Karpas-422 (cell line): Measurements from ENCODE around the gene SMYD4. TPM values are rescaled to one million over a fixed set of nuclear protein-coding genes. Genes with fewer than 3 reads are reported as not detected.

Experiments
- DNase-seq: peaks from one replicate; pipeline ENCODE4 v3.0.0-alpha.2; 2015
- H2AFZ ChIP-seq: fragments of 200-600 bp; sonication (generic); 2 replicates; pipeline ENCODE4 v1.6.1; 2014; ENCODE audit warnings: antibody characterized with exemption, low read length, mixed read lengths
- H3K27ac ChIP-seq: fragments of 200-600 bp; sonication (generic); 2 replicates; pipeline ENCODE4 v1.5.1; 2014; ENCODE audit warnings: mild to moderate bottlenecking, low read length, moderate library complexity
- H3K27me3 ChIP-seq: fragments of 200-600 bp; sonication (generic); 2 replicates; pipeline ENCODE4 v1.6.1; 2014; ENCODE audit warnings: low read length, mixed read lengths
- H3K36me3 ChIP-seq: fragments of 200-600 bp; sonication (generic); 2 replicates; pipeline ENCODE4 v1.6.1; 2014; ENCODE audit warnings: low read length, mixed read lengths; ENCODE audit not compliant: insufficient read depth
- H3K4me1 ChIP-seq: fragments of 200-600 bp; sonication (generic); 2 replicates; pipeline ENCODE4 v1.6.1; 2014; ENCODE audit warnings: mild to moderate bottlenecking, low read length, mixed read lengths
- H3K4me2 ChIP-seq: fragments of 200-600 bp; sonication (generic); 2 replicates; pipeline ENCODE4 v1.6.1; 2014; ENCODE audit warnings: low read length, low read depth, mild to moderate bottlenecking; ENCODE audit not compliant: poor library complexity, severe bottlenecking
- H3K4me3 ChIP-seq: fragments of 200-600 bp; sonication (generic); 2 replicates; pipeline ENCODE4 v1.5.1; 2014; ENCODE audit warnings: mild to moderate bottlenecking, antibody characterized with exemption, low read length, mixed read lengths
- H3K79me2 ChIP-seq: fragments of 200-600 bp; sonication (generic); 2 replicates; pipeline ENCODE4 v1.6.1; 2014; ENCODE audit warnings: mild to moderate bottlenecking, low read length, mixed read lengths
- H3K9ac ChIP-seq: fragments of 200-600 bp; sonication (generic); 2 replicates; pipeline ENCODE4 v1.6.0; 2014; ENCODE audit warnings: low read length
- H3K9me2 ChIP-seq: fragments of 200-600 bp; sonication (generic), shearing (Covaris generic); replicated peaks from 2 replicates; pipeline ENCODE4 v1.6.0; 2014; ENCODE audit warnings: mild to moderate bottlenecking, low read length, moderate library complexity; ENCODE audit not compliant: insufficient read depth
- H3K9me3 ChIP-seq: fragments of 300-700, 200-600 bp; sonication (generic); 2 replicates; pipeline ENCODE4 v1.6.1; 2014; ENCODE audit warnings: low read length, mixed read lengths
- H4K20me1 ChIP-seq: fragments of 200-600 bp; sonication (generic); 2 replicates; pipeline ENCODE4 v1.6.1; 2014; ENCODE audit warnings: mild to moderate bottlenecking, antibody characterized with exemption, low read length, low read depth; ENCODE audit not compliant: insufficient read depth
- total RNA-seq: library from RNA; depleted of rRNA; stranded (reverse); fragments of >200 nt; shearing (Covaris generic); gene quantifications from 2 replicates; pipeline ENCODE4 v1.2.3, GENCODE V29; 2014; ENCODE audit warnings: low replicate concordance

SMYD4 gene
- total RNA-seq, 1 experiment from 2014 or later: 13.9 TPM

DNA sequence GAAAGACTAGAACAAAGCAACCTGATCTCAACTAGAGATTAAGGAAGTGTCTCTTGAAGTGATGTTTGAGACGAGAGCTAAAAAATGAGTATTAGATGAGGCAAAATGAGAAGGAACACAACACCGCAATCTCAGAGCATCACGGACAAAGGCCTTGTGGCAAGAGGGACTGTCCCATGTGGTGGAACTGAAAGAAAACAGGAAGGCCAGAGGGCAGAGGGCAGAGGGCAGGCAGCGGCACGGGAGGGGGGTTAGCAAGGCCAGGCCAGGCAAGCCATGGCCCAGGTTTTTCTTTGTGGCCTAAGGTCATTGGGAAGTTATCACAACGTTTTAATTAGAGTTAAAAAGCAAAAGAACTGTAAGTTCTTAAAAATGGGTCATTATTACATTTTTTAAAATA lies 22.6 kb upstream of the SMYD4 start:
- H3K4me3 ChIP-seq: no peak overlapping the region
- H3K9me2 ChIP-seq: no peaks in the 10 kb centered on the region
- H3K79me2 ChIP-seq: peaks cover 11% of the 10 kb centered on the region
- H3K4me2 ChIP-seq: no peak overlapping the region
- H2AFZ ChIP-seq: no peak overlapping the region
- H3K27ac ChIP-seq: no peak overlapping the region
- H3K4me1 ChIP-seq: no peaks in the 10 kb centered on the region
- peaks cover 31% of the 10 kb centered on the region for H3K36me3 ChIP-seq
- 0 out of 2 replicates have a peak, but pooled peaks cover 3% of the 10 kb centered on the region for H4K20me1 ChIP-seq
- H3K27me3 ChIP-seq: no peaks in the 10 kb centered on the region
- no peak overlapping the region for H3K9ac ChIP-seq
- no peaks in the 10 kb centered on the region for H3K9me3 ChIP-seq
- no peak for DNase-seq

GRCh38 chr17:1847191-1847590 lies 17.5 kb upstream of the SMYD4 start:
- H3K4me1 ChIP-seq: no peaks in the 10 kb centered on the region
- no peak overlapping the region for H3K9ac ChIP-seq
- peaks cover 40% of the 10 kb centered on the region for H3K79me2 ChIP-seq
- DNase-seq: no peak
- 0 out of 2 replicates have a peak, but pooled peaks cover 3% of the 10 kb centered on the region for H4K20me1 ChIP-seq
- no peaks in the 10 kb centered on the region for H3K27me3 ChIP-seq
- H3K36me3 ChIP-seq: peaks cover 26% of the 10 kb centered on the region
- H3K4me3 ChIP-seq: no peak overlapping the region
- no peaks in the 10 kb centered on the region for H3K9me2 ChIP-seq
- no peaks in the 10 kb centered on the region for H3K9me3 ChIP-seq
- no peak overlapping the region for H2AFZ ChIP-seq
- H3K27ac ChIP-seq: no peak overlapping the region
- no peak overlapping the region for H3K4me2 ChIP-seq

DNA sequence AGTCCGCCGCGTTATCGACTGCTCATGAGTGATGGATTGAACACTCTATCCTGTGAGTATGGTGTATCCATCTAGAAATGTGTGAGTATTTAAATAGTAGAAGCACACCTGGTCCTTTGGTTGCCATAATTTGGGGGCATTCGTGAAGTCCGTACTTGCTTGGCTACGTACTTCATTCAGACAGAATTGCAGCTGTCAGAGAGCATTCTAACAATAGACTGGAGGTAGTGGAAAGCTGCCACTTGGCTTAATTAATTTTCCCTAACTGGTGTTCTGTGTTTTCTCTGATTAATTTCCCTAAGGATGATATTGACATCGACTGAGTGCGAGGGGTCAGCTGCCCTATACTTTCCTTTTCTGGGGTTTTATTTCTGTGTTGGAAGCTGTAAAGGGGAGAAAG lies 14.2 kb upstream of the SMYD4 start:
- no peak overlapping the region for H3K4me3 ChIP-seq
- H3K9me2 ChIP-seq: no peaks in the 10 kb centered on the region
- H3K27me3 ChIP-seq: no peaks in the 10 kb centered on the region
- H3K79me2 ChIP-seq: peaks cover 66% of the 10 kb centered on the region
- peaks cover 25% of the 10 kb centered on the region for H3K36me3 ChIP-seq
- no peaks in the 10 kb centered on the region for H3K9me3 ChIP-seq
- DNase-seq: no peak
- peaks cover 2% of the 10 kb centered on the region; the same call in 1 of the 2 replicates for H4K20me1 ChIP-seq
- no peak overlapping the region for H2AFZ ChIP-seq
- H3K4me1 ChIP-seq: no peaks in the 10 kb centered on the region
- no peak overlapping the region for H3K9ac ChIP-seq
- no peak overlapping the region for H3K27ac ChIP-seq
- H3K4me2 ChIP-seq: no peak overlapping the region

- peaks cover 3% of the 10 kb centered on the region; the same call in 1 of the 2 replicates for H4K20me1 ChIP-seq
- peaks cover 21% of the 10 kb centered on the region for H3K36me3 ChIP-seq
- no peak for DNase-seq
- no peaks in the 10 kb centered on the region for H3K9me2 ChIP-seq
- H3K4me1 ChIP-seq: peaks cover 2% of the 10 kb centered on the region
- no peaks in the 10 kb centered on the region for H3K27me3 ChIP-seq
- peaks cover 88% of the 10 kb centered on the region for H3K79me2 ChIP-seq
- H2AFZ ChIP-seq: no peak overlapping the region
- no peak overlapping the region for H3K4me3 ChIP-seq
- no peak overlapping the region for H3K4me2 ChIP-seq
- H3K9ac ChIP-seq: no peak overlapping the region
- H3K27ac ChIP-seq: no peak overlapping the region
- no peaks in the 10 kb centered on the region for H3K9me3 ChIP-seq
Observed at GRCh38 chr17:1839516-1839915, 9.8 kb upstream of the SMYD4 start.

GRCh38 chr17:1834380-1835149 lies 4.9 kb upstream of the SMYD4 start:
- H4K20me1 ChIP-seq: peaks cover 3% of the 10 kb centered on the region; the same call in 1 of the 2 replicates
- peak; percentile 46 for DNase-seq
- H3K27me3 ChIP-seq: no peaks in the 10 kb centered on the region
- peaks cover 90% of the 10 kb centered on the region for H3K79me2 ChIP-seq
- H3K4me3 ChIP-seq: no peak overlapping the region
- H3K4me1 ChIP-seq: peaks cover 34% of the 10 kb centered on the region
- peaks cover 19% of the 10 kb centered on the region; the same call in 1 of the 2 replicates for H3K36me3 ChIP-seq
- H3K9ac ChIP-seq: no peak overlapping the region
- H3K9me2 ChIP-seq: no peaks in the 10 kb centered on the region
- no peaks in the 10 kb centered on the region for H3K9me3 ChIP-seq
- no peak overlapping the region for H2AFZ ChIP-seq
- no peak overlapping the region for H3K4me2 ChIP-seq
- H3K27ac ChIP-seq: peak overlapping the region; percentile 60

GRCh38 chr17:1830288-1830687 lies 586 bp upstream of the SMYD4 start:
- Histone ChIP-seq H3K4me1 (peaks cover 44% of the 10 kb centered on the region), H2AFZ (peak overlapping the region; percentile 64; the same call in 1 of the 2 replicates), H3K9me3 (no peaks in the 10 kb centered on the region), H3K27ac (peak overlapping the region; percentile 51), H3K4me2 (peak overlapping the region; percentile 99), H3K27me3 (no peaks in the 10 kb centered on the region), H3K79me2 (peaks cover 78% of the 10 kb centered on the region), H4K20me1 (no peaks in the 10 kb centered on the region), H3K4me3 (peak overlapping the region; percentile 88), H3K36me3 (peaks cover 12% of the 10 kb centered on the region; the same call in 1 of the 2 replicates), H3K9ac (peak overlapping the region; percentile 94), H3K9me2 (no peaks in the 10 kb centered on the region)
- DNase-seq: peak; percentile 58

DNA sequence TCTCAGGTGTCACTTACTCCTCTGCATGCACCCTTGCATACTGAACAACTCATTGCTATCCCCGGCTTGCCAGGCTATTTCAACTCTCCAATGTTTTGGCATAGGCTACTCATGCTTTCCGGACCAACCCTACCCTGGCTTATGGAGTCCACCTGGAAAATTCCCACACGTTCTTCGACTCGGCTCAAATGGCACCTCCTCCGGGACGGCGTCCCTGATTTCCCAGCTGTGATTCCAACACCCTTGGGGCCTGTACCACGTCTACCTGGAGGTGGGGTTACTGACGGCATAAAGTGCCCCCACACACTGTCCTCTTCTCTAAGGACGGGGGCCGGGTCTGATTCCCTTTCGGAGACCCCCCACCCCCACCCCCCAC lies 498 bp downstream of the SMYD4 start:
- Histone ChIP-seq H3K4me2 (peak overlapping the region; percentile 99), H3K4me3 (peak overlapping the region; percentile 88), H3K36me3 (peaks cover 16% of the 10 kb centered on the region; the same call in 1 of the 2 replicates), H3K27ac (peak overlapping the region; percentile 56), H3K4me1 (peaks cover 39% of the 10 kb centered on the region), H3K27me3 (no peaks in the 10 kb centered on the region), H4K20me1 (no peaks in the 10 kb centered on the region), H2AFZ (peak overlapping the region; percentile 77; the same call in 1 of the 2 replicates), H3K9me2 (no peaks in the 10 kb centered on the region), H3K79me2 (peaks cover 71% of the 10 kb centered on the region), H3K9ac (peak overlapping the region; percentile 94), H3K9me3 (no peaks in the 10 kb centered on the region)
- peak; percentile 49 for DNase-seq

DNA sequence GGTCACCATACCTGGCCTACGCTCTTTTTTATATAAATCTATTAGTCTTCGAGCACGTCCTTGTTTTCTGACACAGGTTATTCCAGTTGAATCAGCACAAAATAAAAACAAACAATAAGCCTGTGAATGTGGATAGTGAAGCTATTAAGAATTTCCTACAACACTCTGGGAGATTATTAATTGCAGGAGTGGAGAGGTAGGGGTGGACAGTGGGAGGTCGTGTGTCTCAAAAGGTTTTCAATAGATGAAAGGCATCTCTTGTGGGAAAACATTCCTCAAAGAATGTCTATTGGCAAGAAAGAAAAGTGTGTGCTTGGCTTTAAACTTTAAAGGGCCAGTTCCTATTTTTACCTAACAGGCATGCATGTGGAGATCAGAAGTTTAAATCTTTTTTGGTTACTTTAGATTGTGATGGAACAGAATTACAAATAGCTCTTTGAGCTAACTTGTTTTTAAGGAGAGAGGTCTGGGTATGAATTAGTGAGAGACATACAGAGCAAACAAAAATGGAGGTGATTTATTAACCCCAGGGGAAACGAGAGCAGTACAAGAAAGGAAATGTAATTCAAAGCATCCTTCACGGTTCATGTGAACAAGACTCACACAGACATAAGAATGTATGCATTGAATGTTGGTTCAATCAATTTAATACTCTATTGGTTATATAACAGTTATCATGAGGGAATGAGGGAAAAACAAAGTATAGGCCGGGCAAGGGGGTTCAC lies 9.0 kb downstream of the SMYD4 start:
- Histone ChIP-seq H3K36me3 (peaks cover 9% of the 10 kb centered on the region; the same call in 1 of the 2 replicates), H3K27ac (peak overlapping the region; percentile 97), H3K4me2 (peak overlapping the region; percentile 86), H3K27me3 (no peaks in the 10 kb centered on the region), H3K4me1 (peaks cover 38% of the 10 kb centered on the region), H3K4me3 (peak overlapping the region; percentile 48), H3K79me2 (peaks cover 53% of the 10 kb centered on the region), H2AFZ (0 out of 2 replicates have a peak overlapping the region, but pooled peaks have one; percentile 11), H3K9me2 (no peaks in the 10 kb centered on the region), H3K9me3 (no peaks in the 10 kb centered on the region), H3K9ac (peak overlapping the region; percentile 66), H4K20me1 (no peaks in the 10 kb centered on the region)
- DNase-seq: peak; percentile 93
